HG03575 (cell line): ENCODE measurements around the gene MGAT5.

Source experiments
- ATAC-seq: cut with Tn5 transposase; IDR thresholded peaks from one replicate; pipeline ENCODE4 v1.9.1; 2021; ENCODE audit not compliant: unreplicated experiment, insufficient number of reproducible peaks, low FRiP score; ENCODE audit errors: extremely low read depth

MGAT5 gene

DNA sequence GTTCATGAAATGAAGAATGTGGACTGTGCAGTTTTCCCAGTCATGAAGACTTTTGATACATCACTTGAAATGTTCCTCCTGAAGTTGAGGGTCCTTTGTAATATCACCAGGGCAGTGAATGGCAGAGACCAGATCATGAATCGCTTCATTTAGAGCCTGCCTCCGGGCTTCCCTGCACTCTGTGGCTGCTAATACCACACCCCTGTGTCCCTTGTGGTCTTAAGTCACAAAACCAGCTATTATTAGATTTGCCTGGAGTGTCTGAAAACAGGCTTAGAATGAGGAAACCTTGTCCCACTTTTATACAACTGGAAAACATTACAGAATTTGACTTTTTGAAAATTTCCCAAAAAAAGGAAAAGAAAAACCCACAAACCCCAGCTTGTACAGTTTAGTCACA, 147.9 kb downstream of the MGAT5 start:
- no peak for ATAC-seq

- no peak for ATAC-seq
Measured at GRCh38 chr2:134402410-134402809, 148.5 kb downstream of the MGAT5 start.

DNA sequence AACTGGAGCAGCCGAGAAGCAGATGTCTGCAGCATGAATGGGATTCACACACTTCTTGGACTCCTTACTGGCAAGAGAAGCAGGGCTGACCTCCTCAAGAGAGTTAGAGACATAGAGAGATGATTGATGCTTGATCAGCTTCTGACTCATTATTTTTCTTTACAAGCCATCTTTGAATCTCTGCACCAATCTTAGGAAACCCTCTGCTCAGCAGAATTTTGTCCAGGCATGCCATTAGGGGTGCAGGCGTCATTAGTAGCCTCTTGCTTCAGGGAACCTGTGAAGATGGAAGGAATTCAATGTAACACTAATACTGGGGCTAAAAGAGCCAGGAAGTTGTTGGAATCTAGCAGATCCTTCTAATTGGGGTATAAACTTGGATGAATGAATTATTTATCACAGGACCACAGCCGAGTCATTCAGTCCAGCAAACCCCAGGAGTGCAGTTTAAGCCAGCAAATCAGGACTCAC, 151.8 kb downstream of the MGAT5 start:
- no peak for ATAC-seq

- ATAC-seq, result no peak
Measured at GRCh38 chr2:134406311-134406710, 152.4 kb downstream of the MGAT5 start.

DNA sequence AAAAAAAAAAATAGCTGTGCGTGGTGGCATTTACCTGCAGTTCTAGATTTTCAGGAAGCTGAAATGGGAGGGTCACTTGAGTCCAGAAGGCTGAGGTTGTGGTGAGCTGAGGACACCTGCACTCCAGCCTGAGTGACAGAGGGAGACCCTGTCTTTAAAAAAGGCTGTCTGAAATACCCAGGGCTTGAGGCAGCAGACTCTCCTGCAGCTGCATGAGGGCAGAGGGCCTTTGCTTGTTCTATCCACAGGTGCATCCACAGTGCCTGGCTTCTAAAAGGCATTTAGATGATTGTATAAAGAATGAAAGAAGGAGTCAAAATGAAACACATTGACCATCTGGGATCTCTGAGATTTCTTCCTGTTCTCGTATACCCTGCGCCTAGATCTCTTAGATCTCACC, 152.9 kb downstream of the MGAT5 start:
- ATAC-seq, result no peak

DNA sequence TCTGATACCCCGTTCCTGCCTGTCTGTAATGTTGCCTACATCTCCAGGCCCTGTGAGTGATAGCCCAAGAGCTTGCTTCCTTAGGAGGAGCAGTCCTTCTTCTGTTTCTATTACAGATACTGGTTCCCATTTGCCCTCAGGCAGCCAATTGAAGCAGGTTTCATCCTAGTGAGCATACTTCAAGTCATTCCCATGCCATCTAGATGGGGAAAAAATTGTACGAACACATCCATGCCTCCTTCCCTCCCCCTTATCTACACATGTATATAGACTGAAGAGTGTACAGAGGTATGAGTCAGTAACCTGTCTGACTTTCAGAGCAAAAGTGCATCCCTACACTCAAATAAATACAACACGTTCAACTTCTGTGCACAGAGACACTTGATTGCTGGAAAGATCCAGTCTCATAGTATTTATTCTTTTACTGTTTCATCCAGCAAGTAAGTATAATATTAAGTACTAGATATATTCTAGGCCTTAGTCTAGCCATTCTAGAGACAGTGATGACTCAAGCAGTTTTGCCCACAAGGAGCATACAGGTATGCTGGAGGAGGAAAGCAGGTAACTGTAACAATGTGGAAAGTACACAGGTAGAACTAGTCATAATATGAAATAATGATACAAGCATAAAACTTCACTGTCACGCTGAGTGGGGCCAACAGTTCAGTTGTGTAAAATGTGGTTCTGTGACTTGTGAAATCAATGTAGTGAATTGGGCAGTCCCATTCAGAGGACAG, 153.4 kb downstream of the MGAT5 start:
- no peak for ATAC-seq

DNA sequence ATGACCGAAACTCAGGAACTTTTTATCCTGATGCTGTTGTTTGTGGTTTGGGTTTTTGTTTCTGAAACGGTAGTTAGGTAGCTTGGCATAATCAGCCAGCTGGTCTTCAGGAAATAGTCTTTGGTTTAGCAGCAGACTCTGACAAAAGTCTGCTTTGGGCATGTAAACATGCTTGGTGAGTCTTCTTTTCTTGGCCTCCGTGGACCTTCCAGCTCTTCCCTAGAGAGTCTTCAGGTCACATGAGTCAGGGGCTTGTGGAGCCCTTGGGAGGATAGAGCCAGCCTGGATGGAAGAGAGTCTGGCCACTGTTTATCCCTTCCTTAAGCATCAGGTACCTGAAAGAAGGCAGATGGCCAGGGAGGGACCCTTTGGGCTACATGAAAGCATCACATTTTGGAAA, 154.5 kb downstream of the MGAT5 start:
- ATAC-seq, result no peak

DNA sequence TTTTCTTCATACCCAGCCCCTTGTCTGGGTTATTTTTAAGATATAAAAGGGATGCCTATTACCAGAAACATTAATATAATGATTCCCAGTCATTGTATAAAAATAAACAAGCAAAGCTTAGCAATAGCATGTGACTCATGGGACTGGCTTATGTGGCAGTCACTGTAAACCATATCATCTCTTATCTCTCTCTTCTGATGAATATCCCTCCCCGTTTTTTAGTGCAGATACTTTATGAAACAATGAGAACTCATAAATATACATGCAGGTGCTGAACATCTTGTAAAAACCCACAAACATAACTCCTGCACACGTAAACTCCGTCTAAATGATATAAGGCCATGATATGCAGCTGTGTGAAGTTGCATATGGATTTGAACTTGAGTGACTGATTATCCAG, 154.9 kb downstream of the MGAT5 start:
- ATAC-seq, result no peak

DNA sequence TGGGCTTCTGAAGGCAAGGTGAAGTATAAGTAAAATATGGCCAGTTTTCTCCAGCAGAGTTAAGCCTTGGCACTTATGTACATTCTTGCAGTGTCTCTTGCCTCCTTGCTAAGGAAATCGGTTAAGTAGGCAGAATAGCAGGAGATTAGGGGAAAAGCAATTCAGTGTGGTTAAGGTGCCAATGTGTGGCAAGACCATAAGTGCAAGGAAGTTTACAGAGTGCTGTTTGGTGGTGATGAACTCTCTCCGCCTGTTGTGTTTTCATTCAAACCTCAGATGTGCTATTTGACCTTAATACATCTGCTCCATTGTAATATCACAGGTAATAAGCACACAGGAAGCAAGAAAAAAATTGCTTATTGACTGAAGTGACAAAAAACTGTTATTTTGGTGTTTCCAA, 156.1 kb downstream of the MGAT5 start:
- no peak for ATAC-seq

DNA sequence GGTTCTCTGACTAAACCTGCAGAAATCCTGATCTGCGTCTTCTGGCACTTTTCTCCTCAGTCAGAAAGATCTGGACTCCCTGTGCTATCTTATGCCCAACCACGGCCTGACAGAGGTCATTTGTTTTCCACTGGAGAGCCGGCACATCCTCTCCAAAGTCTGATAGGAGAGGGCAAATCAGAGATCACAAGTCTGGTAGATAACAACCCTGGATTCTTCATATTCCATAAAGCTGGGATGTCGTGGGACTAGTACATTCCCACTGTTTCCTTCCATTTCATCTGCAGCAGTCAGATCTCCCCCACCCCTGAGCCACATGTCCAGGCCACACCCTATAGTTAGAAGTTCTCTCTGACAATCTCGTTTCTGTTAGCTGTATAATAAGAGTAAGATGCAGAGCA, 157.0 kb downstream of the MGAT5 start:
- ATAC-seq, result no peak

DNA sequence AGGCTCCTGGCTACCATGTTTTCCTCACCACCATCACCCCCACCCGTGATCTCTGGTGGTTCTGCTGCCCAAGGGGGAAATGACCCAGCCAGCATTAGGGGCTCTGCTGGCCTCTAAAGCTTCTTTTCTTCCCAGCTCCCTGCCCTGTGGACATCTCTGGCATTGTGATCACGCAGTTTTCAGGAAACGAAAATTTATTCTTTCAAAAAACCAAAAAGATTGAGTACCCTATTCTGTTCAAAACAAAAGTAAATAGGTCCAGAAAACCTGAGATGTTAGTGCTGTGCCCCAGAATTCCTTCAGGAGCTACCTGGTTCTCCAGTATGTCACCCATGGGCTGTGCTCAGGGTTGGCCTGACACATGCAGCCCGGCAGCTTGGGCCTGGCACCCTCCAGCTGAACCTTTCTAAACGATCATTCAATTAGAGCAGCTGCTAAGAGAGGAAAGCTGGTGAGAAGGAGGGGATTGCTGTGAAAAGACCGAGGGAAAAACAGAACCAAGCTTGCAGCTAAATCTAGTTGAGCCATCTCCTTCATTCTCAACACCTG, 157.5 kb downstream of the MGAT5 start:
- no peak for ATAC-seq

DNA sequence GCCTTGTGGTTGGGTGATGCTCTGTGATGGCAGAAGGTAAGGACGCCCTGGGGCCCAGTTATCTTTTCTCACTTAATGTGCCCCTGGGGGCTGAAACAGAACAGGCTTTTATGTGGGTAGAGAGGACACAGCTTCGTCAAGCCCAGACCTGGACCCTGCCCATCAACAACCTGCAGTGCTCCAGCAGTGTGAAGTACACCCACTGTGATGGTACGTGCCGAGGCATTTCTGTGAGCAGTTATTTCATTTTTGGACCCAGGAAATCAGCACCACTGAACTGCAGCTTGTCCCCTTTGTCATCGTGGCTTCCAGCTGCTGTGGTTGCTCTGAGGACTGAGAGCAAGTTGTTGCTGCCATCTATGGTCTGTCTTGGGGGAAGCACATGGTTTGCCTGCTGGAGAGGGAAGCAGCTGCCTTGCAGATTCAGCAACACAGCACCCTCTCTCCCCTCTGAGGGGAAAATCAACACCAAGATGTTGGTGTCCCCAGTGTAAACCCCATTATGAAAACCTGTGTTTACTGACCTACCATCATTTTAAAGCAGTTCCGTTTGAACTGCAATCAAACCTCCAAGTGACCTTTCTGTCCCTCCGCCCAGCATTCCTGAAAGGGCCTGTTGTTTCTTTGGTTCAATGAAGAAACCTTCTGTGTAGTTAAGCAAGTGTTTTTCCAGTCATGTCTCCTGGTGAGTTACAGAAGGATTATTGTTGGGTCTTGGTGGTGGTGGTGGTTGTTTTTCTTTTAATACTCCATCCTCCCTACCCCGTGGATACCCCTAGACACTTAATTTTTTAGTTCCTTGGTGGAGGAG, 158.2 kb downstream of the MGAT5 start:
- peak; percentile 79 for ATAC-seq

GRCh38 chr2:134412639-134412999, 158.7 kb downstream of the MGAT5 start:
- ATAC-seq, result no peak

DNA sequence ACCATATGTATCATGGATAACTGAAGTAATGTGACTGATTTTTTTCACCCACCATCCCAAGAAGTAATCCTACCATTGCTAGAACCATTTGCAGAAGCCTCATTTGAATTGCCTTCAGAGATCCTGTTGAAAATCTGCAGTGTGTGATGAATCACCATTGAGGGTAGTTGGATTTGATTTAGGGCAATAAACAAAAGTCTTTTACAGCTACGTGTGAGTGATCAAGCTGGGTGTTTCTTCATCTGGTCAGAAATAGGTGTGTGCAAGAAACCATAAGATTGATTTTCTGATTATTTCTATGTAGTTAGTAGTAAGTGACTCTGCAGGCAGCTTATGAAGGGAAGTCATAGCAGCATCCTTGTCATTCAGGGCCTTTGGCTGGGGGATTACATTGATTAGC, 159.6 kb downstream of the MGAT5 start:
- ATAC-seq, result no peak

GRCh38 chr2:134413912-134414311, 160.0 kb downstream of the MGAT5 start:
- no peak for ATAC-seq

DNA sequence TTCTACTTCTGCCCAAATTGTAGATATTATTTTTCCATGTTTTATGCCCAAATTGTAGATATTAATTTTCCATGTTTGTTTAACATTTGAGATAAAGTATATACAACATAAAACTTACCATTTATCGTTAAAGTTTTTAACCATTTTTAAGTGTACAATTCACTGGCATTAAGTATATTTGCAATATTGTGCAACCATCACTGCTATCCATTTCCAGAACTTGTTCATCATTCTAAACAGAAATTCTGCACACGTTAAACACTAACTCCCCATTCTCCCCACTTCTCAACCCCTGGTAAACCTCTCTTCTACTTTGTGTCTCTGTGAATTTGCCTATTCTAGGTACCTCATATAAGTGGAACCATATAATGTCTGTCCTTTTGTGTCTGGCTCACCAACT, 162.1 kb downstream of the MGAT5 start:
- no peak for ATAC-seq

DNA sequence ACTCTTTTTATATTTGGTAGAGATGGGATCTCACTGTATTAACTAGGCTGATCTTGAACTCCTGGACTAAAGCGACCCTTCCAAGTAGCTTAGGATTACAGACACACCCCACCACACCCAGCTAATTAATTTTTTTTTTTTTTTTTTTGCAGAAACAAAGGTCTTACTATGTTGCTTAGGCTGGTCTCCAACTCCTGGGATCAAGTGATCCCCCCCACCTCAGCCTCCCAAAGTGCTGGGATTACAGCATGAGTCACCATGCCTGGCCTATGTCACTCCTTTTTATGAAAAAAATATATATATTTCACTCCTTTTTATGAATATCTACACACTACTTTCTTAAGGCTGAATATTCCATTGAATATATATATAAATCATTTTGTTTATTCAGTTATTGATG, 162.8 kb downstream of the MGAT5 start:
- ATAC-seq, result no peak

DNA sequence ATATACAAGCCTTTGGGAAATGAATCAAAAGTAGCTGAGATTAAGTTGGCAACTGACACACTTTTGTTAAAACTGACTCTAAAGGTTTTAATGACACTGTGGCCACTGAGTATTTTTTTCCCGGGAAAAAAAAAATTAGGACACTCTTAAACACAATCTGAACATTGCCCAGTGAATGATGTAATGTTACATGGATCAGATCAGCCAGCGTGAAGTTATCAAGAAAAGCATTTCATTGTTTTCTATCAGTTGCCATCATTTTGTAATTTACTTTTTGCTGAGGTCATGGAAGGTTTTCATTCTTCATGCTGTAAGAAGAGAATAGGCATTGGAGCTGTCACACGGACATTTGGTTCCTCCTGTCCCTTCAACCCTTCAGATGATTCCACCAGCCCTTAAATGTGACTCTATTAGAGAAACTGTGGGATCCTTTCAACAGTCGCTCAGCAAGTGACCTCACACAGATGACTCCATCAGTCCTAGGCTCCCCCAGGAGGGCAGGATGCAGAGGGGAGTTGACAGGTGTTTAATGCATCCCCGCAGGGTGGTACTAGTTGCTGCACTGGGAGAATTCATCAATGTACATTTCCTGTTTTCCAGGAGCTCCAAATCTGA, 164.2 kb downstream of the MGAT5 start:
- no peak for ATAC-seq

DNA sequence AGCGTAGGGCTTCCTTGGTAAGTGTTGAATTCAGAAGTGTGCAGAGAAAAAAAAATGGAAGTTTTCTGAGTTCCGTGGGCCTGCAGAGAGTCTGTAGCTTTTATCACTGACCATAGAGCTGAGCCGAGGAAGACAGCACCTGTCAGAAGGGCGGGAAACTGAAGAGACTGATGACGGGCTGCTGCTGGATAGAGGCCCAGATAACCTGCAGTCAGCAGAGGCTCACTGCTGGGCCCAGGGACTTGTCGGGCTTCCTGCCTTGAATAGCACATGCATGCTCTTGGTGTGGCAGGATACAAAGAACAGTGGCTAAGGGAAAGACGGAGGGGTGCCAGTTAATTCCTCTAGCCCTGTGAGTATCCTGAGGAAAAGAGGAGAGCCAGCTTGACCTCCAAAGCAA, 166.4 kb downstream of the MGAT5 start:
- ATAC-seq, result no peak

DNA sequence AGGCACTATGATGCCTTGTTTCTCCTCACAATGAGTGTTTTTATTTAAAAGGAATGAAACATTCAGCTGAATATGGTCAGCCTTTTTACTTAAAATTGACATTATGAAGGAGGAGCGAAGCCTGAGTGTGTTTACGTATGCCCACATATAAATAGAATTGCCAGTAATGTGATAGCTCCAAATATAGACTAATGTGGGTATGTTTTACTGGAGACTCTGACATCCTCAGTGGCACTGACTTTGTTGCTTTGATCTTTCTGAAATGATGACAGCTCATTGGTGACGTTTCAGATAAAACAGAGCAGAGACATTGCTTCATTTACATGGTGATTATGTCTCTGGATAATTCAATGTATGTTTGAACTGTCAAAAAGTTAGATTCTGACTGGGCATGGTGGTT, 167.0 kb downstream of the MGAT5 start:
- no peak for ATAC-seq
